Vagina (tissue), 2 donors: Measurements from ENCODE around the gene KCNQ2.

ENCODE experiments used
- CTCF ChIP-seq, 3 experiments: fragments of 450-650 bp in 2 of 3; fragments of 200-600 bp in 1 of 3; sonication (generic) in 1 of 3; IDR thresholded peaks; one replicate each; pipeline ENCODE4 v1.5.1; 2017 to 2019; ENCODE audit warnings: antibody characterized with exemption in 3 of 3, mild to moderate bottlenecking in 2 of 3, moderate library complexity in 2 of 3
- POLR2A ChIP-seq, 2 donors: fragments of 450-650 bp; IDR thresholded peaks; one replicate each; pipeline ENCODE4 v1.6.1; 2017; ENCODE audit warnings: antibody characterized with exemption in 2 of 2, mild to moderate bottlenecking in 2 of 2, moderate library complexity in 2 of 2
- POLR2AphosphoS5 ChIP-seq, 2 donors: sonication (generic); formaldehyde crosslinking; IDR thresholded peaks; one replicate each; pipeline ENCODE4 v1.9.0; 2017; ENCODE audit warnings: antibody characterized with exemption in 2 of 2, mild to moderate bottlenecking in 2 of 2, low read depth in 1 of 2; ENCODE audit not compliant: insufficient read depth in 1 of 2

GRCh38 chr20:63469019-63469712 is 3.3 kb downstream of the KCNQ2 start:
- no peak for TF ChIP-seq POLR2AphosphoS5 (IDR thresholded peaks at IDR 0.05; ENCODE audit: insufficient read depth in 1 of 2, low read depth in 1 of 2)
- no peak for TF ChIP-seq CTCF (IDR thresholded peaks at IDR 0.05)
- TF ChIP-seq POLR2A (IDR thresholded peaks at IDR 0.05) = no peak
